HG03378 (cell line): ENCODE measurements around the gene SYT11.
"Not testable (repeated sequence)": the region's sequence is repeated elsewhere in the genome, so short reads cannot be mapped to it uniquely, and the experiment has no call there.

Source experiments
- ATAC-seq: cut with Tn5 transposase; IDR thresholded peaks from one replicate; pipeline ENCODE4 v1.9.1; 2021; ENCODE audit warnings: mild to moderate bottlenecking, moderate library complexity; ENCODE audit not compliant: unreplicated experiment

The SYT11 gene

DNA sequence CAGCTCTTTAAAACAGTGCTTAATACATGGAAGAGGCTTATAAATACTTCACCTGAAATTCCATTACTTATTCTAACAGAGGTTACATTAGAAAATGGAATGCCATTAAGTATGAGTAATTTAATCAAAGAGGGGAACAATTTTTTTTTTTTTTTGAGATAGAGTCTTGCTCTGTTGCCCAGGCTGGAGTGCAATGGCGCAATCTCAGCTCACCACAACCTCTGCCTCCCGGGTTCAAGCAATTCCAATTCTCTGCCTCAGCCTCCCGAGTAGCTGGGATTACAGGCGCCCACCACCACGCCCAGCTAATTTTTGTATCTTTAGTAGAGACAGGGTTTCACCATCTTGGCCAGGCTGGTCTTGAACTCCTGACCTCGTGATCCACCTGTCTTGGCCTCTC, 36.2 kb downstream of the SYT11 start:
- ATAC-seq: not testable (repeated sequence)

DNA sequence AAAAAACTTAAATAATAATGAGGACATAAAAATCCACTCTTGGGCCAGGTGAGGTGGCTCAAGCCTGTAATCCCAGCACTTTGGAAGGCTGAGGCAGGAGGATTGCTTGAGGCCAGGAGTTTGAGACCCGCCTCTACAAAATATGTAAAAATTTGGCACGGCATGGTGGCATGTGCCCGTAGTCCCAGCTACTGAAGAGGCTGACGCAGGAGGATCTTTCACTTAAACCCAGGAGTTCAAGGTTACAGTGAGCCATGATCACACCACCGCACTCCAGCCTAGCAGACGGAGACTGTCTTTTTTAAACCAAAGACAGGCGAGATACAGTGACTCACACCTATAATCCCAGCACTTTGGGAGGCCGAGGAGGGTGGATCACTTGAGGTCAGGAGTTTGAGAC, 37.1 kb downstream of the SYT11 start:
- ATAC-seq: not testable (repeated sequence)

DNA sequence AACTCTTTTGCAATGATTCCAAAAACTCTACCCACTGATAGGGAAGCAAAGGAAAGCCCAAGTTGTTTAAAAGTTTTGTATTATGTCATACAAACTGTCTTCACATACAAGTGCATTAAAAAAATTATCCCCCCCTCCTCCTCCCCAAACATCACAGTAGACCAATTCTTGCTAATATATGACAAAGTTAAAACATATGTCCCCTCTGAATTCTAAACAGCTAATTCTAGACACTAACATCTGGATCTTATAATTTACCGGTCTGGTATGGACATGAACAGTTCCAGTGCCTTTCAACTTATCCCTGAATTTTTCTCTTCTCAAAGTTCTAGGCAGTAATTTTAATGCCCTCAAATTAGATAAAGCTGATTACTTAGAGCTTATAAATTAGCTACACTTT, 38.4 kb downstream of the SYT11 start:
- ATAC-seq: no peak

DNA sequence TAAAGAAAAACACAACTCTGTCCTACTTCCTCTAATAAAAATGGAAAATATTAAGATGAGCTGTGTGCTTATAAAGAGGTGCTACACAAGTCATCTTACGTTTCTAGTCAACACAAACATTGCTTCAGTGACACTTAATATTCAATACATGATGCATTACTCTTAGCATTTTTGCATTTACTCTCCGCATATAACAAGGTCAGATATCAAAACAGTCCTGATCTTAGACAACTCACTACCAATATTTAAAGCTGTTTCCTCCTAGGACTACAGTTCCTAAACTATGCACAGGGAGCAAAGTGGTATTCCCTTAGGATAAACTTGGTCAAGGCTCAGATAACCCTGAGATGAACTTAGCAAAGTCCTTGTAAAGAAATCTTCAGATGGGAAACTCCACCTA, 39.5 kb downstream of the SYT11 start:
- no peak for ATAC-seq

DNA sequence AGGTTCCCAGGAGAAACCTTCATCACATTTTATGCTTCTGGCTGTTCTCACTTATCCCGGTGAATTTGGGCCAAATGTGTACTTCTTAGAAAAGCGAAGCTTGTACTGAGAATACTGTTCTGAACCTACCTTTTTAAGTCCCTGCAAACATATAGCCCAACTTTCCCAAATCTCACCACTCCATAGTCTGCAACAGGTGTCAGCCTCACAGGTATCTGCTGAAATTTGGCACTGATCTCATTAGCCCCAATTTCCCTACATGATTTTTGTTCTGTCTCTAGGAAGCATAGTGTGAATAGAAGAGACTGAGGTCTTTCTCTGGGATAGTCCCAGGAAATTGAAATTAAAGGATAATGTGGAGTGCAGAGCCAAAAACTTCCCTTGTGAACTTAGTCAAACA, 40.3 kb downstream of the SYT11 start:
- no peak for ATAC-seq

DNA sequence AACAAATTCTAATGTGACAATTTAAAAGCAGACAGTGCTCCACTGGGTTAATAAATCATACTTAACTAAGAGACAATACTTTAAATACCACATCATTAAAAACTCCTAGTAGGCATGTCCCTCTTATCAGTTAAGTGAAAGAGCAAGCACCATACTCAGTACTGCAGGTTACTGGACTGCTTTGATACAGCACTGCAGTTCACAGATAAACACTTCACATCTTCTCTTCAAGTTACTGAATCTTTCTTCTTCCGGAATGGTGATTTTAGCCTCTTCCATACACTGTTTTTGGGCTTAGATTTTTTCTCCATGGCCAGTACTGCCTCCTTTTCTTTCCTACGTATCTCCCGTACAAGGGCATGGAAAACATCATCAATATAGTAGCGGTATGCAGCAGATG, 40.8 kb downstream of the SYT11 start:
- no peak for ATAC-seq

DNA sequence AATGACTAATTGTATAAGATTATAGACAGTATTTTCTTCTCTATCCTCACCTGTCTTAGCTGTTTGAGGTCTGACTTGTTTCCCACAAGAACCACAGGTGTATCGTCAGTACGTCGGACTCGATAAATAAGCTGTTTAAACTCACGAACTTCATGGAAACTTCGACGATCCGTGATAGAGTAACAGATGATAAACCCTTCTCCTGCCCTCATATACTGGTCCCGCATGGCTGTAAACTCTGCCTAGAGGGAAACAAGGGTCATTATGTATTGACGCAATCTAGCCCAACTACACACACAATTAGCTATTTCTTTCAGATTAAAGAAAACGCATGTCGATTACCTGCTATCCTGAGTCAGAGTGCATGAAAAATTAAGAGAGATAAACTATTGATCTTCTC, 44.9 kb downstream of the SYT11 start:
- no peak for ATAC-seq

DNA sequence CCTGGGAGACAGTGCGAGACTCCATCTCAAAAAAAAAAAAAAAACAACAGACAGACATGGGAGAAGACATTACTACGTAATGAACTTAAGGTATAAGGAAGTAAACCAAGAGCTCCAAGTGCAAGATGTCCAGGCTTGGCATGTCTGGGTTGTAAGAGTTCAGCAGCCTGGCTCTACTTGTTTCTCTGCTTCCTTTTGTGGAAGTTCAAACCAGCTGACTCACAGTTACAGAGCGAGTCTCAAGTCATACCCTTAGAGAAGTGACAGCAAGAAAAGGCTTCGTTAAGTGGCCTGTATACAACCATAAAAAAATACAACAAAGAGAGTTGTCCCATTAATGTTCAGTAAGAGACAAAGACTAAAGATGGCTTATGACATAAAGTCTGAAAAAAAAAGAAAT, 50.5 kb downstream of the SYT11 start:
- no peak for ATAC-seq

DNA sequence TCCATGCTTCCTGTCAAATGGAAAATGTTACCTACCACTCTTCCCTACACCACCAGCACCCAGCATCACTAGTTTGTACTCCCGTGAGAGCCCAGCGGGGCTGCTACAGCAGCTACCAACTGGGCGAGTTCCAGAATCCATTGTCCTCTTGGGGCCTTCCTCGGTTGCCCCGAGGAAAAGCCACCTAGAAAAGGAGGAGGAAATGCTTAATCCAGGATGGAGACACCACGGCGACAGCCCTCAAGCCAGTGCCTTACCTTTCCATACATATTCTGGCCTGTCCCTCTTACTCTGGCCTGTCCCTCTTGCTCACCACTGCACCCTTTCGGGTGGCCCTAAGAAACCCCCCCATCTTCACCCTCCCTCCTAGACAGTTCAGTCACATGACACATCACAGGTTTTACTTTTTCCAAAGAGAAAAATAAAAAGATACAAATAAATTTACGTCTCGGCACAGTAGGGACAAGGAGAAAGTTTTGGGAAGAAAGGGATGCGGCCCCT, 51.3 kb downstream of the SYT11 start:
- ATAC-seq: no peak

DNA sequence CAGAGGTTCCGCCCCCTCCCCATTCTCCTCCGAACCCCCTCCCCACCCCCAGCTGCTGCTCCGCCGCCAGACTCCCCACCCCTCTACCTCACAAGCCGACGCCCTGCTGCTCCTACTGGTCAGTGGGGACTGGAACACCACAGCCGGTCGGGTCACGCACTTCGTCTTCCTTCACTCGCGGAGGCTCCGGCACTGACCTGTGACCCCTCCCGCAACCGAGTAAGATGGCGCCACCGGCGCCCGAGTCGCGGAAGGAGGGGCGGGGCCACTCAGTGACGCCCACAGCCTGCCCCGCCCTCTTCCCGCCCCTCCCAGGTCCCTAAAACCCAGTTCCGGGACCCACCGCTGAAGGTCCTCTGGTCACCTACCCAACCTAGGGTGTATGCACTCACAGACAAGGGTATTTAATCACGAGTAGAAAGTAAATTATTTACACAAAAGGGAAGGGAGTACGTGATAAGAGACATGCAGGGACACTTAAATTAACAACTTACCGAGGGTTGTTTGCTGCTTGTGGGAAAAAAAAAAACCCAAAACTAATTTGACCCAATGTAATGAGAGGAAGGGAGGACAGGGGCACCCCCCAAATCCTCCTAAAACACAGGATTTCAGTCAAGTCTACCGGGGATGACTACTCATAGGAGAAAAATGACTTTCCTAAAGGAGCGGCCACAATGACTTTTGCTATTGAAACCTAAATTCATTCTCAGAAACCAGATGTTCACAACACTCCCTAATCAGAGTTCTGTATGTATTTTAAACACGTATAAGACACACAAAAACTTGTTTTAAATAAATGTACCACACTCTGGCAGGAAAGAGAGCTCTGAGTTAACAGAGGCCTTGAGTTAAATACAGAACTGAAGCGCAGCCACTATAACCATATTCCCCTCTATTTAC, 52.0 kb downstream of the SYT11 start, which contains the start of gene RIT1:
RIT1 (minus strand) TSS at position 194 of the 900 bp plus-strand sequence. CDS start 588 bp downstream, outside the sequence.
- peak; percentile 64 for ATAC-seq

DNA sequence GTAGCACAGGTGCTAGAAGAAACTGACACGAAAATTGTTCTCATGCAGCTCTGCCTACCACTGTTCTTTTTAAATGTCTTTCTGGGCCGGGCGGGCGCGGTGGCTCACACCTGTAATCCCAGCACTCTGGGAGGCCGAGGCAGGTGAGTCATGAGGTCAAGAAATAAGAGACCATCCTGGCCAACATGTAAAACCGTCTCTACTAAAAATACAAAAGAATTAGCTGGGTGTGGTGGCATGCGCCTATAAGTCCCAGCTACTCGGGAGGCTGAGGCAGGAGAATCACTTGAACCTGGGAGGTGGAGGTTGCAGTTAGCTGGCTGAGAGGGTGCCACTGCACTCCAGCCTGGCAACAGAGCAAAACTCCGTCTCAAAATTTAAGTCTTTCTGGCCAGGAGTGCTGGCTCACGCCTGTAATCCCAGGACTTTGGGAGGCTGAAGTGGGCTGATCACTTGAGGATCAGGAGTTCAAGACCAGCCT, 52.7 kb downstream of the SYT11 start:
- no peak for ATAC-seq

DNA sequence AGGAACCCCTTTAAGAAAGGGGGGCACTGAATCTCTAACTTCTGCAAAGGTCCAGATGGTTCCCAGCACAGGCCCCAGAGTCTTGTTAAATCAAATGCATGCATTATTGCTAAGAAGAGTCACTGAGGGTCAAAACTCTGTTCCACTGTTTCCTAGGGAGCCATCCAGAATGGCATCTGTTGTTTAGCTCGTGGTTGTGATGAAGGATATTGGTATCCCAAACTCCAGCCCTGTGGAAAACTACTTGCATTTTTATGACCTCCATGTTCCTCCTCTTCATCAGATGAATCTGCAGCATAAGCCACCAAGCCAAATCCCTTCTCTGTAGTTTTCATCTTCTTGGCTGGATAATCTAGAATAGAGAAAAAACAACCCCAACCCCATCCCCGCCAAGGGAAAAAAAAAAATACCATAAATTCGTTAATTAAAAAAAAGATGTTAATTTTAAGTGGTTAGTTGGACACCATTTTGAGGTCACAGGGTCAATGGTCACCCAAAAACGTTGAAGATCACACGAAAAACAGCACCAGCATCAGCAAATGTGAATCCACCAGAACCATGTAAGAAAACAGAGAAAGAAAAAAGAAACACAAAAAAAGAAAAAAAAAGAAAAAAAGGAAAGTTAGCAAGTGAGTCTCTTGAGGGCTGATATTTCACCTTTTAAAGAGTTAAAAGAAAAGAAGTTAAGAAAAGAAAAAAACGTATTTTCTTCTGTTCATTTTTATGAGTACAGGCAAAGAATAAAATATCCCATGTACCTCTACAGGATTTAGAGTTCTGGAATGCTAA, 54.8 kb downstream of the SYT11 start:
- ATAC-seq: no peak

DNA sequence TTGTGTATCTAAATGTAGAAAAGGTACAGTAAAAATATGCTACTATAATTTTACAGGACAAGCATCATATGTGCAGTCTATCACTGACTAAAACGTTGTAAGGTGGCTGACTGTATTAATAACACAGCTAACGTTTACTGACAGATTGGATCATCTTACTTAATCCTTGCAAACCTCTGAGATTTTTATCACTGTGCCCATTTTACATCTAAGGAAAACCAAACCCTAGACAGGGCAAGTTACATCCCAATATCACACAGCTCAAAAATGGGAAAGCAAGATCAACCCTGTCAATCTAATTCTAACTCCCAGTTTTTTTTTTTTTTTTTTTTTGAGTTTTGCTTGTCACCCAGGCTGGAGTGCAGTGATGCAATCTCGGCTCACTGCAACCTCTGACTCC, 59.3 kb downstream of the SYT11 start:
- ATAC-seq: no peak

DNA sequence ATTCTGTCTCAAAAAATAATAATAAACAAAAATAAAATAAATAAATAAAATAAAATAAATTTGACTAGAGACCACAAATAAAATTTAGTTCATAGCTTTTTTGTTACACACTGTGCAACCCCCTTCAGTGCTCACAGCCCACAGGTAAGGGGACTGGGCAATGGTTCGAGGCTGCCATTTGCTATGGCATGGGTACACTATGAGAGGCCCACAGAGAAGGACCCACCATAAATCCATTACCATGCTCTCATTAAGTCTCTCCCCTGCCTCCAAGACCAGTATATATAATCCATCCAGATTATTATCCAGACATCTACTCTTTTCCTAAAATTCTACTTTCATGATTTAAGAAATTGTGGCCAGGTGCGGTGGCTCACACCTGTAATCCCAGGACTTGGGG, 60.4 kb downstream of the SYT11 start:
- no peak for ATAC-seq

DNA sequence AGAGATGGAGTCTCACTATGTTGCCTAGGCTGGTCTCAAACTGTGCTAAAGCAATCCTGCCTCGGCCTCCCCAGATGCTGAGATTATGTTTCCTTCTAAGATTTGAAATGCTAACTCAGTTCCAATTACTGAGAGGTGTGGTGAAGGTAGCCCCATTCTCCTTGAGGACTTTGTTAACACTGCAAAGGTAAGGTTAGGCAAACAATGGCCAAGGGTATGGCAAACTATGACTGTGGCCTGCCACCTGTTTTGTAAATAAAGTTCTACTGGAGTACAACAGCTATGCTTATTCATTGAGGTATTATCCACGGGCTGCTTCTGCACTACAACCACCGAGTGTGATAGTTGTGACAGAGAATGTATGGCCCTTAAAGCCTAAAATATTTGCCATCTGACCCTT, 61.4 kb downstream of the SYT11 start:
- no peak for ATAC-seq

DNA sequence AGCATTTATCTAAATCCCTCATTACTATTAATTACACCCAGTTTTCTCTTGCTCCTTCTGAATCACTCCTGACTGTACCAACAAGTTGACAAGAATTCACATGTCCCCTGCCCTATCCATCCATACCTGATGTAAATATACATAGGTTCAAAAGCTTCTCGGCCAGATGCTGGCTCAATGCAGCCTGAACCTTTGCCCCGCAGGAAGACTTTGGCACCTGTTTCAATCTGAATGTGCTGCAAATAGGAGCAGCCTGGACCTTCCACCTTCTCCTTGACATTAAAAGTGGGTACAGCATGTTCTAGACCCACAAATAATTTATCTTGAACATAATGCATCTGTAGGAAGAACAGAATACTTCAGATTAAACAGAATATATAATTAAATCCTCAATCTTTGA, 66.1 kb downstream of the SYT11 start:
- no peak for ATAC-seq

DNA sequence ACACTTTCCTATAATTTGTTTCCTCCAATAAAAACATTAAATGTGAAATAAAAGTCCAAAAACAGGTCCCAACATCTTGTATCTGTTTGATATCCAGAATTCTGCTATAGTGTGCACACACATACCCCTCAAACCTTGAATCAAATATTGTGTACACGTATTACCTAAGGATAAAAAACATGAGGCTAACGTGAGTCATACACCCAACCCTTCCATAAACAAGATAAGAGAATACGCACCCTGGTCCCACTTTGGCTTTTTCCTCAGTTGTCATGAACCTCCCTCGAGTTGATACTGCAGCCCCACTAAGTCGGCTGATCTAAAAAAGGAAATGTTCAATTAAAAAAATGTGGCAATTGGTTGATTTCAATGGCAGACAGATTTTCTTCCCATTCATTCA, 69.7 kb downstream of the SYT11 start:
- no peak for ATAC-seq

DNA sequence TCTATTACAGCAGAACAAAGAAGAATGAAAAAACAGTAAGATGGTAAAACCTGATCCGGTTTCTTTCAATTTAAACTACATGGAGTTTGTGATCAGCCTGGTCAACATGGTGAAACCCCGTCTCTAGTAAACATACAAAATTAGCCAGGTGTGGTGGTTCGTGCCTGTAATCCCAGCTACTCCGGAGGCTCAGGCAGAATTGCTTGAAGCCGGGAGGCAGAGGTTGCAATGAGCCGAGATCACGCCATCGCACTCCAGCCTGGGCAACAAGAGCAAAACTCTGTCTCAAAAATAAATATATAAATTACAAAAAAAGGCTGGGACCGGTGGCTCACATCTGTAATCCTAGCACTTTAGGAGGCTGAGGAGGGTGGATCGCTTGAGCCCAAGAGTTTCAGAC, 71.4 kb downstream of the SYT11 start:
- not testable (repeated sequence) for ATAC-seq

DNA sequence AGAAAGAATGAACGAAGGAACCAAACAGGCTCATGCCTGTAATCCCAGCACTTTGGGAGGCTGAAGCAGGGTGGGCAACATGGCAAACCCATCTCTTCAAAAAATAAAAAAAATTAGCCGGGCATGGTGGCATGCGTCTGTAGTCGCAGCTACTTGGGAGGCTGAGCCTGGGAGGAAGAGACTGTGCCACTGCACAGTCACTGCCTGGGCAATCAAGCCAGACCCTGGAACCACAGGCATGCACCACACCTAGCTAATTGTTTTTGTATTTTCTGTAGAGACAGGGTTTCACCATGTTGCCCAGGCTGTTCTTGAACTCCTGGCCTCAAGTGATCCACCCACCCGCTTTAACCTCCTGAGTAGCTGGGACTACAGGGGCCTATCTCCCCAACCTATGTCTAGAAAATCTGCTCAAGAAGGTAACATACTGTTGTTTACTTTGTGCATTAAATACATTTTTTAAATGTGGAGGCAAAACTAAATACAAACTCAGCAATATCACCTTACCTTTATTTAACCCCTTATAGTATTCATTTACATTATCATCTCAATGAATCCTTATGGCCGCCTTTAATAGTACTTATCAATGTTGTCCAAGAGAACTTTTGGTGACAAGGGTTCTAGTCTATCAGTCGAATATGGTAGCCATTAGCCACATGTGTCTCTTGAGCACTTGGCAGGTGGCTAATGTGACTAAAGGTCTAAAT, 72.1 kb downstream of the SYT11 start:
- no peak for ATAC-seq

DNA sequence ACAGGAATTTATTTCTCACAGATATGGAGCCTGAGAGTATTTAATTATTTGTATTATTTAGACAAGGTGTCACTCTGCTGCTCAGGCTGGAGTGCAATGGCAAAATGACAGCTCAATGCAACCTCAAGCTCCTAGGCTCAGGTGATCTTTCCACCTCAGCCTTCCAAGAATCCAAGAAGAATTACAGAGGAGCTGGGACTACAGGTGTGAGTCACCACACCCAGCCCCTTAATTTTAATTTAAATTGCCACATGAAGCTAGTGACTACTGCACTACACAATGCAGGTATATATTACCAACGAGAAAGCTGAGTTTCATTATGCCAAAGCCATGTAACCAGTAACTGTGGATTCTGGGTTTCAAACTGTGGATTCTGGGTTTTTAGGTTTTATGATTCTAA, 72.7 kb downstream of the SYT11 start:
- ATAC-seq: no peak

DNA sequence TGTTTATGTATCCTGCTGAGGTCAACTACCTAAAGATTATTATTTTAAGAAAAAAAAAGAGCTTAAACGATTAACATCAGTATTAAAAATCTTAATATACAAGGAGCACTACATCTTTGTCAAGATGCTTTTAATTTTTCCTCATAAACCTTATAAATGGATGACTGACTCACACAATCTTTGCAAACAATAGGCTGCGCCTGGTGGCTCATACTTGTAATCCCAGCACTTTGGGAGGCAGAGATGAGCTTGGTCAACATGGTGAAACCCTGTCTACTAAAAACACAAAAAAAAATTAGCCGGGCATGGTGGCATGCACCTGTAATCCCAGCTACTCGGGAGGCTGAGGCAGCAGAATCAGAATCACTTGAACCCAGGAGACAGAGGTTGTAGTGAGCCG, 73.1 kb downstream of the SYT11 start:
- ATAC-seq: no peak
